Measurements from ENCODE around the gene AKAP1. TPM values are rescaled to one million over a fixed set of nuclear protein-coding genes. Genes with fewer than 3 reads are reported as not detected.
A peak's percentile ranks its signal among the peaks of the same experiment; 100 is the strongest.

Gene AKAP1
- total RNA-seq, 1 donor from 2014 or later: 28.6 TPM

- H3K4me3 ChIP-seq (ENCODE audit: low read depth, low read length): no peak overlapping the region
- DNase-seq (ENCODE audit: low read depth): no peak
- H3K27me3 ChIP-seq (ENCODE audit: control insufficient read depth, insufficient read depth, low read length): peaks cover under 1% of the 10 kb centered on the region
- TF ChIP-seq CTCF (IDR thresholded peaks at IDR 0.05; ENCODE audit: insufficient read depth, low read length, poor library complexity, severe bottlenecking): no peak
- no peaks in the 10 kb centered on the region for H3K36me3 ChIP-seq (ENCODE audit: control insufficient read depth, insufficient read depth, low read length)
These were observed 6.8 kb upstream of the AKAP1 start for GRCh38 chr17:57078274-57078673.

- Histone ChIP-seq H3K4me3 (ENCODE audit: low read depth, low read length) (no peak overlapping the region), H3K36me3 (ENCODE audit: control insufficient read depth, insufficient read depth, low read length) (no peaks in the 10 kb centered on the region), H3K27me3 (ENCODE audit: control insufficient read depth, insufficient read depth, low read length) (no peaks in the 10 kb centered on the region)
- DNase-seq (ENCODE audit: low read depth): no peak
- no peak for TF ChIP-seq CTCF (IDR thresholded peaks at IDR 0.05; ENCODE audit: insufficient read depth, low read length, poor library complexity, severe bottlenecking)
These were observed 4.3 kb upstream of the AKAP1 start for GRCh38 chr17:57080718-57081117.

- no peak for TF ChIP-seq CTCF (IDR thresholded peaks at IDR 0.05; ENCODE audit: insufficient read depth, low read length, poor library complexity, severe bottlenecking)
- H3K36me3 ChIP-seq (ENCODE audit: control insufficient read depth, insufficient read depth, low read length): no peaks in the 10 kb centered on the region
- DNase-seq (ENCODE audit: low read depth): no peak
- no peak overlapping the region for H3K4me3 ChIP-seq (ENCODE audit: low read depth, low read length)
- H3K27me3 ChIP-seq (ENCODE audit: control insufficient read depth, insufficient read depth, low read length): no peaks in the 10 kb centered on the region
These were observed 2.6 kb upstream of the AKAP1 start for GRCh38 chr17:57082441-57082840.

GRCh38 chr17:57084361-57084801 lies 665 bp upstream of the AKAP1 start:
- no peak for DNase-seq (ENCODE audit: low read depth)
- Histone ChIP-seq H3K27me3 (ENCODE audit: control insufficient read depth, insufficient read depth, low read length) (no peaks in the 10 kb centered on the region), H3K36me3 (ENCODE audit: control insufficient read depth, insufficient read depth, low read length) (no peaks in the 10 kb centered on the region), H3K4me3 (ENCODE audit: low read depth, low read length) (peak overlapping the region; percentile 98)
- TF ChIP-seq CTCF (IDR thresholded peaks at IDR 0.05; ENCODE audit: insufficient read depth, low read length, poor library complexity, severe bottlenecking): no peak

GRCh38 chr17:57085448-57086068 lies 512 bp downstream of the AKAP1 start:
- DNase-seq (ENCODE audit: low read depth): no peak
- H3K36me3 ChIP-seq (ENCODE audit: control insufficient read depth, insufficient read depth, low read length): no peaks in the 10 kb centered on the region
- peak; percentile 30 for TF ChIP-seq CTCF (IDR thresholded peaks at IDR 0.05; ENCODE audit: insufficient read depth, low read length, poor library complexity, severe bottlenecking)
- no peaks in the 10 kb centered on the region for H3K27me3 ChIP-seq (ENCODE audit: control insufficient read depth, insufficient read depth, low read length)
- peak overlapping the region; percentile 75 for H3K4me3 ChIP-seq (ENCODE audit: low read depth, low read length)
